Memory B cell (primary cell): ENCODE measurements around the gene ATP8B3.

Experiments used
- ATAC-seq: fragments of 150-1000 bp; cut with Tn5 transposase; 2 replicates; pipeline ENCODE4 v1.10.0; 2021; ENCODE audit warnings: low read depth, mild to moderate bottlenecking, moderate library complexity
- DNase-seq, 2 donors: peaks; one replicate each; pipeline ENCODE4 v3.0.0; 2022; ENCODE audit warnings: low spot score in 2 of 2
- H3K27ac Mint-ChIP-seq: one replicate; pipeline ENCODE4 v1.8.0; 2022; ENCODE audit warnings: mild to moderate bottlenecking, moderate library complexity, mixed read lengths
- H3K27me3 Mint-ChIP-seq: one replicate; pipeline ENCODE4 v1.8.0; 2022; ENCODE audit warnings: mixed read lengths
- H3K36me3 Mint-ChIP-seq: one replicate; pipeline ENCODE4 v1.8.0; 2022; ENCODE audit warnings: mild to moderate bottlenecking, mixed read lengths
- H3K4me1 Mint-ChIP-seq: one replicate; pipeline ENCODE4 v1.8.0; 2022; ENCODE audit warnings: mixed read lengths
- H3K4me3 Mint-ChIP-seq: one replicate; pipeline ENCODE4 v1.8.0; 2022; ENCODE audit warnings: mild to moderate bottlenecking, moderate library complexity, mixed read lengths
- H3K9me3 Mint-ChIP-seq: one replicate; pipeline ENCODE4 v1.8.0; 2022; ENCODE audit warnings: mixed read lengths

ATP8B3 gene

GRCh38 chr19:1854039-1854541 lies 42.0 kb upstream of the ATP8B3 start:
- H3K4me1 Mint-ChIP-seq = peaks cover 35% of the 10 kb centered on the region
- H3K4me3 Mint-ChIP-seq = no peak overlapping the region
- H3K36me3 Mint-ChIP-seq = peaks cover 5% of the 10 kb centered on the region
- H3K27ac Mint-ChIP-seq = no peak overlapping the region
- H3K27me3 Mint-ChIP-seq = no peaks in the 10 kb centered on the region
- no peaks in the 10 kb centered on the region for H3K9me3 Mint-ChIP-seq
- ATAC-seq = no peak
- no peak for DNase-seq

DNA sequence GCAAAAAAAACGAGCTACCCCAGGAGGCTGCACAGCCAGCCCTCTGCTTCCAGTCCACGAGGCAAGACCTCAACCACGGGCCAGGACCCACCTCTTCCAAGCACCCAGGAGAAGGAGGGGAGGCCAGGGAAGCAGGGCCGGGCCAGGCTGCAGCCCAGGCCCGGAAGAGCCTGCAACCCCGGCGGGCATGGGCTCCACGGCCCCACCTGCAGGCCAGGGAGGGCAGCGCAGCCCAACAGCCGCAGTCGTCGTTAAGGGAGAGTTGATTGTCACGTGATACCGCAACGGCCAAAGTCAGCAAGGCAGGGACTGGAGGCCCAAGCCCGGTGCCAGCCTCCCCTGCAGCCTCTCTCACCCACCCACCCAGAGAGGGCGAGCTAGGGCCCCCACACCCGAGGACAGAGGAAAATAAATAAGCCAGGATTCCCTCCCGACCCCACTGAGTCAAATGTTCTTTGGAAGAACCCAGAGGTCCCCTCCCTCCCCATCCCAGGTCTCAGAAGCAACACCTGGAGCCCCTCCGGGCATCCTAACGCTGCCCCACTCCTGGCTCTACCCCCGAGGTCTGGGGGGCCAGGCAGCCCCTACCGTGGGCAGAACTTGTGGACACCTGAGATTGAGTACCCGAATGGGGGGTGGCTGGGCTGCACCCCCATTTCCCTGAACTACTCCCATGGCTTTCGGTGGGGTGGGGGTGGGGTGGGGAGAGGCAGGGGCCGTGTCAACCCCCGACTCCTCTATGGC lies 41.4 kb upstream of the ATP8B3 start:
- peak; percentile 82 to 90 for DNase-seq
- H3K4me1 Mint-ChIP-seq = peaks cover 32% of the 10 kb centered on the region
- no peaks in the 10 kb centered on the region for H3K27me3 Mint-ChIP-seq
- H3K27ac Mint-ChIP-seq = peak overlapping the region; percentile 55
- peak; percentile 26 for ATAC-seq
- H3K4me3 Mint-ChIP-seq = peak overlapping the region; percentile 75
- H3K36me3 Mint-ChIP-seq = peaks cover 5% of the 10 kb centered on the region
- H3K9me3 Mint-ChIP-seq = no peaks in the 10 kb centered on the region

DNA sequence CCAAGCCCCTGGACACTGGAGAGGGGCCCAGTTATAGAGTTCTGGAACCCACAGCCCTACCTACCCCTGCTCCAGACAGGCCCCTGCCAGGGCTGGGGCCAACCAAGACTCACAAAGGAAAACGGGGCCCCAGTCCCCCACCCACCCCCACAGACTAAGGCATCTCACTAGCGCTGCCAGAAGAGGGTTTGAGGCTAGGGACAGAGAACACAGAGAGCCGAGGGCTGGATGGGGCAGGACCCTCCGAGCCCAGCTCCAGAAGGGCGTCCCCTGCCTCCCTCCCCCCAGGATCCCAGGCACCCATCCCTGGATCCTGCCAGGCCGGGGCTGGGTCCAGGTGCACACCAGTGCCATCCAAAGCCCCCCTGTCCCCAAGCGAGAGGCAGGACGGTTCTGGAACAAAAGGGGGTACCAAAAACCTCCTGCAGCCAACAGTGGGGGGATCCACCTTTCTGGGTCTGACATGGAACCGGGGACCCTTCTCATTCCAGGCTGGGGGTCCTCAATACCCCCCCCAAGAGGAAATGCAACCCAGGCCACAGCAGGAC lies 40.6 kb upstream of the ATP8B3 start:
- peaks cover 26% of the 10 kb centered on the region for H3K4me1 Mint-ChIP-seq

GRCh38 chr19:1851654-1852580 lies 39.8 kb upstream of the ATP8B3 start:
- Mint-ChIP-seq H3K9me3 (no peaks in the 10 kb centered on the region), H3K4me3 (no peak overlapping the region), H3K36me3 (peaks cover 5% of the 10 kb centered on the region), H3K27me3 (no peaks in the 10 kb centered on the region), H3K4me1 (peaks cover 30% of the 10 kb centered on the region), H3K27ac (no peak overlapping the region)
- no peak for DNase-seq
- ATAC-seq = no peak

More for the DNA sequence above, 40.6 kb upstream of the ATP8B3 start:
- Mint-ChIP-seq H3K27ac (no peak overlapping the region), H3K4me3 (no peak overlapping the region), H3K36me3 (peaks cover 5% of the 10 kb centered on the region), H3K27me3 (no peaks in the 10 kb centered on the region), H3K9me3 (no peaks in the 10 kb centered on the region)
- DNase-seq (no peak), ATAC-seq (no peak)

- Mint-ChIP-seq H3K27me3 (no peaks in the 10 kb centered on the region), H3K4me3 (no peak overlapping the region), H3K36me3 (peaks cover 5% of the 10 kb centered on the region), H3K9me3 (no peaks in the 10 kb centered on the region), H3K27ac (peak overlapping the region; percentile 63), H3K4me1 (peaks cover 34% of the 10 kb centered on the region)
- DNase-seq = no peak
- ATAC-seq = no peak
Measured at GRCh38 chr19:1850809-1851653, 39.0 kb upstream of the ATP8B3 start.

DNA sequence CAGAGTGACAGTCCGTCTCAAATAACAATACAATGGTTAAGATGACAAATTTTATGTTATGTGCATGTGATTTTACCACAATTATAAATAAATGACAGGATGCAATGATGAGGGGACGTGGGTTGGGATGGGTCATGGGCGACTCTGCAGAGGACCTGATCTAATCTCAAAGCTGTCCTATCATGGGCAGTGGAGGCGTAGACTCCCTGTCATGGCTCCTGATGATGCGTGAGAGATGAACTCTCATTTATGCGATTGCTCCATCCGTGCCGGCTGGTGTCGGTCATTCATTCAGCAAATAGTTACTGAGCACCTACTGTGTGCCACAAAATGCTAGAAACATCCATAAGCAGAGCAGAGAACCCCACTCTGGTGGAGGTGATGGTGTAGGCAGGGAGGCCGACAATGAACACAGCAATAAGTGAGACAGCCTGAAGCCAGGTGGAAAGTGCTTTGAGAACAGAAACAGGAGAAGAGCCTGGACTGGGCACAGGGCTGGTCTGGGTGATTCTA lies 37.9 kb upstream of the ATP8B3 start:
- peak overlapping the region; percentile 78 for H3K27ac Mint-ChIP-seq

DNA sequence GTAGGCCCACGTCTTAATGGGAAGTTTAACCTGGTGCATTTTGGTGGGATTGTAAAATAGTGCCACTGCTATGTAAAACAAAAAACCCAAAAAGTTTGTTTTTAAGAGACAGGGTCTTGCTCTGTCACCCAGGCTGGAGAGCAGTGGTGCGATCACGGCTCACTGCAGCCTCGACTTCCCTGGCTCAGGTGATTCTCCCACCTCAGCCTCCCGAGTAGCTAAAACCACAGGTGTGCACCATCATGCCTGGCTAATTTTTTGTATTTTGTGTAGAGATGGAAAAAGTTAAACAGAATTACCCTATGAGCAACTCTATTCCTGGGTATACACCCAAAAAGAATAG lies 37.0 kb upstream of the ATP8B3 start:
- H3K4me3 Mint-ChIP-seq = no peak overlapping the region
- peaks cover 35% of the 10 kb centered on the region for H3K4me1 Mint-ChIP-seq
- H3K27ac Mint-ChIP-seq = peak overlapping the region; percentile 92
- H3K27me3 Mint-ChIP-seq = no peaks in the 10 kb centered on the region
- DNase-seq (no peak), ATAC-seq (no peak)
- H3K9me3 Mint-ChIP-seq = no peaks in the 10 kb centered on the region
- peaks cover 7% of the 10 kb centered on the region for H3K36me3 Mint-ChIP-seq

More for the DNA sequence above, 37.9 kb upstream of the ATP8B3 start:
- no peaks in the 10 kb centered on the region for H3K27me3 Mint-ChIP-seq
- H3K9me3 Mint-ChIP-seq = no peaks in the 10 kb centered on the region
- DNase-seq (no peak), ATAC-seq (no peak)
- H3K4me1 Mint-ChIP-seq = peaks cover 32% of the 10 kb centered on the region
- peaks cover 5% of the 10 kb centered on the region for H3K36me3 Mint-ChIP-seq
- no peak overlapping the region for H3K4me3 Mint-ChIP-seq

DNA sequence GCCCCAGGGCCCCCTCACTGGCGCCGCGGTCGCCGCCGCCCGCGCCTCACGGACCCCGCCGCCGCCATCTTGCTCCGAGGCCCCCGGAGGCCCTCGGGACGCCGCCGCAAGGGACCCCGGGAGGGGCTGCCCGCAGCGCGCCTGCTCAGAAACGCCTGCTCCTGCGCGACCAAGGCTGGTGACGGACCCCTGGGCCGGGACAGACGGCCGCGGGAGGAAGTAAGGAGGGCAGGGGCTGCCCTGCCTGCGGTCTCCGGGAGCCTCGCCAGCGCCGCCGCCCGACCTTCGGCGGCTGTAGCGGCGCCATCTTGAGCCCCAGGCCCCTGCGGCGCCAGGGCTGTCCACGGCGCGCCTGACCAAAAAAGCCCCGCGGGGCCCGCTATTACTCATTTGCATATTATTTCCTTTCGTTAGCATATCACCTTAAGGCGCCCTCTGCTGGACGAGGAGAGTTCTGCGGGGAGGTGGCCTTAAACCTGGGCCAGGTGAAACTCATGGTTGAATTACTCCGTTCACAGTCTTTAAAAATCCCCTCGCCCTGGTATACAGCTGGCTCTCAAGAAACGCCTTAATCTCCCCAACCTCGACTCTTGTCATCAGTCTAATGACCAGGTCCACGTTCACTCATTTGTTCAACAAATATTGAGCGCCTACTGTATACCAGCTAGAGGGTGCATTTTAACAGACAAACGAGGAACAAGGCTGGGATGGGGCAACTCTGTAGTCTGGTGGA lies 36.5 kb upstream of the ATP8B3 start, which contains the start of gene REXO1:
Gene REXO1 (minus strand): TSS at position 85 of the 733 bp plus-strand sequence. CDS start 125 bp downstream, outside the sequence.
- ATAC-seq = peak; percentile 76
- Mint-ChIP-seq H3K4me3 (peak within 1 kb of the TSS; percentile 90), H3K9me3 (no peaks in the 10 kb centered on the region), H3K36me3 (peaks cover 7% of the 10 kb centered on the region), H3K27ac (peak within 1 kb of the TSS; percentile 92), H3K4me1 (peaks cover 35% of the 10 kb centered on the region), H3K27me3 (no peaks in the 10 kb centered on the region)
- peak; percentile 99 to 100 for DNase-seq

DNA sequence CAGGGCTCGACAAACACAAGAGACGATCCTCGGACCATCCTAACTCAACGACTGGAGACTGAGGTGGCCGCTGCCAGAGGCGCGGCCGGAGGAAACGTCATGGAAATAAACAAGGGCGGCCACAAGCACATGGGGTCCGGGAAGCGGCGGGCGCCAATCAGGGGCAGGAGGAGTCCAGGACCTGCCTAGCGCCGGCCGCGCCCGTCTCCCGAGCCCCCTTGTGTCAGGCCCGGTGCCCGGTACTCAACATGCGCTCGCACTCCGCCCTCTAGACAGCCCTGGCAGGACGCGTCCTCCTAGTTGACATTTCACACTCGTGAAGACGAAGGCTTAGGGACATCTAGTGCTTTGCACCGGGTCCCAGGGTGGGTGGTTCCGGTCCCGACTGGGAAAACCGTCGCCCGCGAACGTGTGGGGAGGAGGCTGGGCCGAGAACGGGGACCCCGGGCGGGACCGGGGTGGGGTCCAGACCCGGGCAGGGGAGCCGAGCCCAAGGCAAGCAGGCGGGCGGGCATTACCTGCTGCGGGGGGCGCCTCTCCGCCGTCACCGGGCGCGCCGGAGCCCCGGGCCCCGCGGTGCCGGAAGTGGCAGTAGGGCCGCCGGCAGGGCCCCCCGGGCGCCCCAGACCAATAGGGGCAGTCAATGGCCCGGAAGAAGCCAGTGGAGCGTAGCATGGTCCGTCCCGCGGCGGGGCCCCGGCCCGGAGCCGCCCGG lies 35.8 kb upstream of the ATP8B3 start:
- no peaks in the 10 kb centered on the region for H3K27me3 Mint-ChIP-seq
- H3K36me3 Mint-ChIP-seq = peaks cover 7% of the 10 kb centered on the region
- peak overlapping the region; percentile 90 for H3K4me3 Mint-ChIP-seq
- DNase-seq = no peak
- H3K27ac Mint-ChIP-seq = peak overlapping the region; percentile 92
- H3K4me1 Mint-ChIP-seq = peaks cover 34% of the 10 kb centered on the region
- ATAC-seq = peak; percentile 10
- no peaks in the 10 kb centered on the region for H3K9me3 Mint-ChIP-seq

DNA sequence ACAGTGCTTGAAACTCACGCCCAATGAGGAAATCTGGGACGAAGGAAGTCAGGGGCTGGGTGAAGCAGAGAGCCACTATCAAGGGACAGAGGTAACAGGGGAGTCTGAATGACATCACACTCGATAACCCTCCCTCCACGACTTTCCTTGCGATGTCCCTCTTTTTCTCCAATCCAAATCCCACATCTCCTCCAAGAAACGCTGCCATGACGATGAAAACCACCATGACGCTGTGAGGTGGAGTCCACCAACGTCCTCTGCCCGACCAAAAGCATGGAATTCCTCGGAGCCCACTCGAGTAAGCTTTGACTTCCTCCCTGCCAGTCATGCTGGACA lies 35.2 kb upstream of the ATP8B3 start:
- H3K4me3 Mint-ChIP-seq = peak overlapping the region; percentile 90
- H3K36me3 Mint-ChIP-seq = peaks cover 7% of the 10 kb centered on the region
- DNase-seq (no peak), ATAC-seq (no peak)
- H3K27me3 Mint-ChIP-seq = no peaks in the 10 kb centered on the region
- H3K27ac Mint-ChIP-seq = peak overlapping the region; percentile 92
- H3K9me3 Mint-ChIP-seq = no peaks in the 10 kb centered on the region
- H3K4me1 Mint-ChIP-seq = peaks cover 34% of the 10 kb centered on the region

DNA sequence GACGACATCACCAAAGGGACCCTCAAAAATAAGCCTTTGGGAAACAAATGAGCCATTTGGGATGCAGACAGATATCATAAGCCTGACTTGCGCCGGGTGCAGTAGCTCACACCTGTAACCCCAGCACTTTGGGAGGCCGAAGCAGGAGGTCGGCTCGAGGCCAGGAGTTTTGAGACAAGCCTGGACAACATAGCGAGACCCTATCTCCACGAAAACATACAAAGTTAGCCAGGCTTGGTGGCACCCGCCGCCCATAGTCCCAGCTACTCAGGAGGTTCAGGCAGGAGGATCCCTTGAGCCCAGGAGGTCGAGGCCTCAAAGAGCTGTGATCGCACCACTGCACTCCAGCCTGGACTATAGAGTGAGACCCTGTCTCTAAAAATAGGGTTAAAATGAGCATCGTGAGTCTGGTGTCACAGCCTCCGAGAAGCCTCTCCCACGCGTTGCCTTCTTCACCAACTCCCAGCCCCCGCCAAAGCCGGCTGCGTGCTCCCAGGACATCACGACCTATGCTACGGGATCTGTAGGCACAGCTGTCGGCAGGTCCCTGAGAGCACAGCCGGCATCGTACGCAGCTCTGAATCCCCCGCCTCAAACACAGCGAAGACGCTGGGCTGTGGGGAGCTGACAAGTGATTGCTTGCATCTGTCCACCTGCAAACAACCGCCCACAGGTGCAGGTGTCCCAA lies 34.6 kb upstream of the ATP8B3 start:
- H3K36me3 Mint-ChIP-seq = peaks cover 7% of the 10 kb centered on the region
- H3K4me3 Mint-ChIP-seq = peak overlapping the region; percentile 90
- H3K27ac Mint-ChIP-seq = peak overlapping the region; percentile 92
- ATAC-seq = no peak
- no peak for DNase-seq
- H3K4me1 Mint-ChIP-seq = peaks cover 32% of the 10 kb centered on the region
- no peaks in the 10 kb centered on the region for H3K9me3 Mint-ChIP-seq
- no peaks in the 10 kb centered on the region for H3K27me3 Mint-ChIP-seq

GRCh38 chr19:1845642-1846041 lies 33.6 kb upstream of the ATP8B3 start:
- peaks cover 4% of the 10 kb centered on the region for H3K36me3 Mint-ChIP-seq
- no peaks in the 10 kb centered on the region for H3K9me3 Mint-ChIP-seq
- DNase-seq (no peak), ATAC-seq (no peak)
- H3K27ac Mint-ChIP-seq = no peak overlapping the region
- no peaks in the 10 kb centered on the region for H3K27me3 Mint-ChIP-seq
- H3K4me1 Mint-ChIP-seq = peaks cover 30% of the 10 kb centered on the region
- H3K4me3 Mint-ChIP-seq = peak overlapping the region; percentile 90
